GM12878 (cell line): ENCODE measurements around the gene SLC8B1.

Source experiments
- CEBPB ChIP-seq, 2 experiments: fragments of 150-350 bp in 1 of 2; IDR thresholded peaks; 2 replicates each; pipeline ENCODE4 v1.6.1; 2012 to 2014; ENCODE audit warnings: low read depth in 2 of 2, low read length in 2 of 2, borderline replicate concordance in 1 of 2, inconsistent platforms in 1 of 2
- CTCF ChIP-seq, 3 experiments: IDR thresholded peaks in 2 of 3; conservative IDR thresholded peaks in 1 of 3; 2 replicates each; pipeline ENCODE4 v1.5.1; 2011; ENCODE audit warnings: low read depth in 3 of 3, low read length in 3 of 3, mild to moderate bottlenecking in 3 of 3, control low read depth in 2 of 3, moderate library complexity in 2 of 3, inconsistent platforms in 1 of 3, mixed read lengths in 1 of 3; ENCODE audit not compliant: control insufficient read depth in 2 of 3, insufficient read depth in 1 of 3; ENCODE audit errors: extremely low read depth in 1 of 3
- EP300 ChIP-seq, 2 experiments: fragments of 150-350 bp in 1 of 2; IDR thresholded peaks; 2 replicates each; pipeline ENCODE4 v1.6.1; 2011 to 2012; ENCODE audit warnings: low read depth in 2 of 2, low read length in 2 of 2, borderline replicate concordance in 1 of 2, improper control_type of control experiment in 1 of 2, inconsistent platforms in 1 of 2; ENCODE audit not compliant: control insufficient read depth in 1 of 2
- ESRRA ChIP-seq: IDR thresholded peaks from 2 replicates; pipeline ENCODE4 v1.6.1; 2012; ENCODE audit warnings: mild to moderate bottlenecking, low read length, improper control_type of control experiment
- EZH2 ChIP-seq: IDR thresholded peaks from 2 replicates; pipeline ENCODE4 v1.6.1; 2012; ENCODE audit warnings: low read depth, mild to moderate bottlenecking, control low read depth, inconsistent platforms, low read length, borderline replicate concordance; ENCODE audit not compliant: control insufficient read depth
- KDM1A ChIP-seq: fragments of 200-600 bp; sonication (generic); IDR thresholded peaks from 2 replicates; pipeline ENCODE4 v1.6.1; 2016; ENCODE audit warnings: borderline replicate concordance
- LARP7 ChIP-seq: fragments of 450-650 bp; IDR thresholded peaks from 2 replicates; pipeline ENCODE4 v1.6.1; 2017; ENCODE audit warnings: mild to moderate bottlenecking
- PML ChIP-seq: IDR thresholded peaks from 2 replicates; pipeline ENCODE4 v1.6.1; 2012; ENCODE audit warnings: low read length, inconsistent platforms
- RCOR1 ChIP-seq: conservative IDR thresholded peaks from 2 replicates; pipeline ENCODE4 v1.6.1; 2012; ENCODE audit warnings: low read depth, low read length, improper control_type of control experiment
- SIN3A ChIP-seq: IDR thresholded peaks from 2 replicates; pipeline ENCODE4 v1.6.1; 2012; ENCODE audit warnings: low read depth, low read length, improper control_type of control experiment
- TAF1 ChIP-seq: IDR thresholded peaks from 2 replicates; pipeline ENCODE4 v1.6.1; 2011; ENCODE audit warnings: mild to moderate bottlenecking, low read depth, low read length, borderline replicate concordance
- ZNF274 ChIP-seq: IDR thresholded peaks from one replicate; pipeline ENCODE4 v1.8.0; 2011; ENCODE audit not compliant: insufficient read length, insufficient read depth
- TF ChIP-seq, protein P1 (sequence below): IDR thresholded peaks from 2 replicates; pipeline ENCODE4 v1.6.1; 2012; ENCODE audit warnings: low read length, inconsistent platforms

DNA sequence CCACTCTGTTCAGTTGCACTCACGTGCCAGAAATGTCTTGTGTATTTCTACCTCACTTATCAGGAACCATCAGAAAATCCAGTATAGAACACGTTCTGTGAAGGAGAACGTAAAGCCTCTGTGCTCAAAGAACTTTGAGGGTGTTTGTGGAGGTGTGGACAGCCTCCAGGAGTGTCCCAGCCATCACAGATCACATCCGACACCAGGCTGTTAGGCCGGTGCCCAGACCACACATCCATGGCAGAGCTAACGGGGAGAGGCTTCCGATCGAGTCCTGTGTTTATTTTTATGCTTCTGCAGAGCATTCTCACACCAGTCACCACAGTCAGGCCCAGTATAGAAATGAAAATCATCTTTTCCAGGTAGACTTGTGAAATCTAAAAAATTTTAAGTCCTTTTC lies 60.1 kb downstream of the SLC8B1 start:
- TF ChIP-seq CTCF (IDR thresholded peaks at IDR 0.05 in 2 of 3, conservative IDR thresholded peaks at IDR 0.05 in 1 of 3; ENCODE audit: control insufficient read depth in 2 of 3, extremely low read depth in 1 of 3, insufficient read depth in 1 of 3, low read depth in 3 of 3, low read length in 3 of 3) (no peak), TAF1 (no peak), EP300 (IDR thresholded peaks at IDR 0.05; ENCODE audit: borderline replicate concordance in 1 of 2, control insufficient read depth in 1 of 2, low read depth in 2 of 2, low read length in 2 of 2) (no peak), SIN3A (no peak), ESRRA (no peak), LARP7 (no peak), KDM1A (no peak), CEBPB (IDR thresholded peaks at IDR 0.05; ENCODE audit: borderline replicate concordance in 1 of 2, low read depth in 2 of 2, low read length in 2 of 2) (no peak), ZNF274 (no peak), PML (no peak), EZH2 (no peak), RCOR1 (no peak)
- TF ChIP-seq, protein P1, sequence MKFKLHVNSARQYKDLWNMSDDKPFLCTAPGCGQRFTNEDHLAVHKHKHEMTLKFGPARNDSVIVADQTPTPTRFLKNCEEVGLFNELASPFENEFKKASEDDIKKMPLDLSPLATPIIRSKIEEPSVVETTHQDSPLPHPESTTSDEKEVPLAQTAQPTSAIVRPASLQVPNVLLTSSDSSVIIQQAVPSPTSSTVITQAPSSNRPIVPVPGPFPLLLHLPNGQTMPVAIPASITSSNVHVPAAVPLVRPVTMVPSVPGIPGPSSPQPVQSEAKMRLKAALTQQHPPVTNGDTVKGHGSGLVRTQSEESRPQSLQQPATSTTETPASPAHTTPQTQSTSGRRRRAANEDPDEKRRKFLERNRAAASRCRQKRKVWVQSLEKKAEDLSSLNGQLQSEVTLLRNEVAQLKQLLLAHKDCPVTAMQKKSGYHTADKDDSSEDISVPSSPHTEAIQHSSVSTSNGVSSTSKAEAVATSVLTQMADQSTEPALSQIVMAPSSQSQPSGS: no peak
